Measurements from ENCODE around the gene NR1D1. TPM values are rescaled to one million over a fixed set of nuclear protein-coding genes. Genes with fewer than 3 reads are reported as not detected.

Gene NR1D1
- total RNA-seq, 1 experiment from 2014 or later, result 63.7 TPM

- TF ChIP-seq ZBTB33 (IDR thresholded peaks at IDR 0.05; ENCODE audit: extremely low read depth, insufficient replicate concordance, low read length), result no peak
- TF ChIP-seq ZFX (IDR thresholded peaks at IDR 0.05), result no peak
- TF ChIP-seq FOSL1 (IDR thresholded peaks at IDR 0.05; ENCODE audit: low read depth), result no peak
- TF ChIP-seq REST (IDR thresholded peaks at IDR 0.05; ENCODE audit: low read depth), result no peak
- no peak for TF ChIP-seq SP1 (IDR thresholded peaks at IDR 0.05; ENCODE audit: low read depth)
- no peak for TF ChIP-seq POLR2A (IDR thresholded peaks at IDR 0.05; ENCODE audit: borderline replicate concordance, extremely low read depth, insufficient read depth, insufficient read length)
- no peak for TF ChIP-seq ZNF274 (IDR thresholded peaks at IDR 0.05; ENCODE audit: low read depth, low read length)
- TF ChIP-seq ATF3 (IDR thresholded peaks at IDR 0.05), result no peak
- TF ChIP-seq YY1 (IDR thresholded peaks at IDR 0.05; ENCODE audit: extremely low read depth, insufficient replicate concordance, low read depth, low read length), result no peak
Measured at GRCh38 chr17:40115101-40115436, 14.7 kb upstream of the NR1D1 start (continued).
